HG03571 (cell line): Measurements from ENCODE around the gene TENT5C.

Experiments used
- ATAC-seq: cut with Tn5 transposase; IDR thresholded peaks from one replicate; pipeline ENCODE4 v1.9.1; 2021; ENCODE audit not compliant: unreplicated experiment

Gene TENT5C

DNA sequence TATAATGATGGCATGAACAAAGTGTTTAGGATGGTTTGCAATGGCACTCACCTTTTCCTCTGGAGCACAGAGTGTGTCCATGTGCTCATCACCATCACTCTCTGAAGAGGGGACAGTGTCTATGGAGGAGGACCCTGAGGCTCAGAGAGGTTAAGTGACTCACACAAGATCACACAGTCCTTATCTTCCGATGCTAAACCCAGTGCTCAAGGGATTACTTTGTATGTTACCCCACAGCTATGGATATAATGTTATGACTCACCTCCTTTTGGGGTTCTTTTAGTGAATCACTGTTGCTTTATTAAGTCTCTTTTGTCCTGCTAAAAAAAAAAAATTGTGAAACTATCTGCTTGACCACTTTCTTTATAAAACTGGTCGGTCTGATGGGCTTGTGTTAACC lies 67.6 kb downstream of the TENT5C start:
- ATAC-seq: no peak

DNA sequence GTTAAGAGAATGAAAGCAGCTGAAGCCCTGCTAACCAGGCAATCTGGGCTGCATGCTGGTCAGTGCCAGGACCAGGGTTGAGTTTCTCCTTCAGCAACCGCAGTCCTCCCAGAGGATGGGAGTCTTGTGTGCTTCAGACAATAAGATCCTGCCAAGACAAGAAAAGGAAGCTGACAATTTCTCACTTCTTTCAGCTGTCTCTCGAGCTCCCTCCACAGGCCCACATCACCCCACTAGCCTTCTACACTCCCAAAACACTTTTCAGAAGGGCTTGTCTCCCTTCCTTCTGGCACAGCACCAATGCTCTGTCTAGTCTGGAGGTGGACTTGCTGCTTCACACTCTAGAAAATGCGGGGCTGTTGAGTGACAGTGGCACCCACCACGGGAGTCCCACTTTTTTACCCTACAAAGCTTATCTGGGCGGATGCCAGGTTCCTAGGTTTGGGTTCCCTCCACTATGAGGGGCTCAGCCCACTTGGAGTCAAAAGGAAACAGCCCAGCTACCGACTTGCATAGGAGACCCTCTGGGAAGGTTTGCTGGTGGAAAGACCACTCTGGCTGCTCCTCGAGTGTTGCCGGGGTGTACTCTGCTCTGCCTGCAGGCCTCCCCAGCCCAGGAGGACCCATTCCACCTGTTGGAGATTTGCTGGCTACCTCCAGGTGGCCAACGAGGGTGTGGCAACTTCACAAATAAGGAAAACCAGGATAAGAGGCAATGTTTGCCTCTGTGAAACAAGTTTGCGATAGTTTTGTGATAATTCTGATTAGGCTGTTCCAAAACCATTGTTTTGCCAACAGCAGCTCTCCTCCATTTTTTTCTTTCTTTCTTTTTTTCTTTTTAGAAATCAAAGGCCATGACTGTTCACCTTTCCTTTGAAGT lies 68.9 kb downstream of the TENT5C start:
- no peak for ATAC-seq

DNA sequence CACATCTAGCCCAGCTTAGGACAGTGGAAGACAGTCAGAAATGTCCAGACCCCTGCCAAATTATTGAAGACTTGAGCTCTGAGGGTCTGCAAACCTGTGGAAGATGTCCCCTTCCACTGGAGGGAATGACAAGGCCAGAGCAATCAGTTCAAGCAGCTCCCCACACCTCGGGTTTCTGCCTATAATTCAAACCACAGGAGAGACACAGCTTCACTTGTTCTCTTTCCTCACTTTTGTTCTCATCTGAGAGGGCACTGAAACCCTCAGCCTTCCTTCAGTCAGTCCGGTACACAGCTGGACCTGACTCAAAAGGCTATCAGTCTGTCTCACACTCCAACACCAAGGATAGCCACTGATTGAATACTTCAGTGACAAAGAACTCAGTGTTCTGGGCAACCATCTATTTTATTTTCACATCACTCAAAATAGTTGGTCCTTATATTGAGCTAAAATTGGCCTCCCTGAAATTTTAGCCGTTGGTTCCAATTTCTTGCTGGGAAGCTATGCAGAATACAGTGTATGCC lies 70.1 kb downstream of the TENT5C start:
- ATAC-seq: no peak

DNA sequence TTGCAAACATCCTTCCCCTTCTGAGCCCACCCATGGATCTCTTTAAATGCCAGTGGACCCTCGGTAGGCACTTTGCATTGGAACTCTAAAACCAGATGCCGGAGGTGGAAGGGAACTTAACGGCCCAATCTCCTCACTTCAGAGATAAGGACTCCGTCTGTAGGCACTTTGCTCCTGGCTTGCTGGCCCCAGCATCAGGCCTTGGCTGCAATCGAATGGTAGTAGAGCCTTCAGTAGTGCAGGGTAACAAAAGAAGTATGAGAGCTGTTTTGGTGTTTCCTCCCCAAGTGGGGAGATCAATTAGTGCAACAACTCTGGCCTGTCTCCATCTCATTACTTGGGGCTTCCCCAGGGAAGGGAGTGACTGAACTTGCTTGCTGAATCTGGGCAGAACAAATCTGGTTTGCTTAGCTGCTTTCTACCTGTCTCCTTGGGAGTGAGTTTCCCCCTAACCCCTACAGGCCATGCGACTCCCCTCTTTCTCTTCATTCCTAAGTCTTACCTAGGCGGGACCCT lies 70.8 kb downstream of the TENT5C start:
- ATAC-seq: no peak
